Gastroesophageal sphincter (tissue), 3 donors: Measurements from ENCODE around the gene BRMS1.

Source experiments
- CTCF ChIP-seq, 4 experiments: fragments of 200-600 bp in 2 of 4; fragments of 450-650 bp in 2 of 4; sonication (generic) in 1 of 4; IDR thresholded peaks; one replicate each; pipeline ENCODE4 v1.5.1; 2017 to 2019; ENCODE audit warnings: antibody characterized with exemption in 4 of 4, mild to moderate bottlenecking in 2 of 4, moderate library complexity in 2 of 4
- EP300 ChIP-seq: sonication (generic); formaldehyde crosslinking; IDR thresholded peaks from one replicate; pipeline ENCODE4 v1.6.1; 2017; ENCODE audit warnings: antibody characterized with exemption, mild to moderate bottlenecking
- POLR2A ChIP-seq, 2 donors: fragments of 450-650 bp; IDR thresholded peaks; one replicate each; pipeline ENCODE4 v1.6.1; 2017; ENCODE audit warnings: antibody characterized with exemption in 2 of 2, mild to moderate bottlenecking in 2 of 2, moderate library complexity in 1 of 2
- POLR2AphosphoS5 ChIP-seq: sonication (generic); formaldehyde crosslinking; IDR thresholded peaks from one replicate; pipeline ENCODE4 v1.6.1; 2017; ENCODE audit warnings: antibody characterized with exemption

GRCh38 chr11:66386171-66387069, 41.5 kb upstream of the BRMS1 start:
- TF ChIP-seq CTCF (IDR thresholded peaks at IDR 0.05) (peak; percentile 75 to 95 (median 86)), EP300 (no peak), POLR2A (IDR thresholded peaks at IDR 0.05) (no peak), POLR2AphosphoS5 (no peak)
